Activated CD4-positive, alpha-beta T cell treated with anti-CD3 and anti-CD28 coated beads, Interleukin-2, amount 10 ng/mL, durations not matched to agents 24 days and 14 days (primary cell): ENCODE measurements around the gene GBF1. TPM values are rescaled to one million over a fixed set of nuclear protein-coding genes. Genes with fewer than 3 reads are reported as not detected.

Source experiments
- DNase-seq: peaks from one replicate; pipeline ENCODE4 v3.0.0; 2022
- H3K27ac Mint-ChIP-seq: one replicate; pipeline ENCODE4 v1.8.0; 2022; ENCODE audit warnings: mild to moderate bottlenecking, mixed read lengths
- H3K27me3 Mint-ChIP-seq: one replicate; pipeline ENCODE4 v1.8.0; 2022; ENCODE audit warnings: mixed read lengths
- H3K36me3 Mint-ChIP-seq: one replicate; pipeline ENCODE4 v1.8.0; 2022; ENCODE audit warnings: low read depth, mild to moderate bottlenecking, mixed read lengths
- H3K4me1 Mint-ChIP-seq: one replicate; pipeline ENCODE4 v1.8.0; 2021; ENCODE audit warnings: mixed read lengths
- H3K4me3 Mint-ChIP-seq: one replicate; pipeline ENCODE4 v1.8.0; 2022; ENCODE audit warnings: mild to moderate bottlenecking, moderate library complexity, mixed read lengths
- H3K9me3 Mint-ChIP-seq: one replicate; pipeline ENCODE4 v1.8.0; 2021; ENCODE audit warnings: mixed read lengths
- intact Hi-C: fragments of 100-400 bp; cut with micrococcal nuclease; formaldehyde crosslinking; loops from one replicate; pipeline ENCODE4 v1.15.1; 2023
- total RNA-seq: library from RNA; stranded (reverse); gene quantifications from 2 replicates; pipeline ENCODE4 v1.2.3, GENCODE V29; 2022

The GBF1 gene
- total RNA-seq, 1 donor from 2014 or later = 47.7 TPM

DNA sequence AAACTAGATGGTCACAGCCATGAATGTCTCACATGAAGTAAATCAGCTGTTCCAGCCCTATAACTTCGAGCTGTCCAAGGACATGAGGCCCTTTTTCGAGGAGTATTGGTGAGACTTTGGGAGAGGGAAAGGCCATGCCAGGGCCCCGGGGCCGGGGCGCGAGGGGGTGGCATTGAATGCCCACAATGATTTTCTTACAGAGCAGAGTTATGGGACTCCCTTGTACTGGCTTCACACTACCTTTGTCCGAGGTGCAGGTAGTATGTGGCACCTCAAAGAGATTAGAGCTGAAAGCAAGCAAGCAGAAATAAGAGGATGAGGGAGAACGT is 18.8 kb upstream of the GBF1 start:
- Mint-ChIP-seq H3K27ac (no peak overlapping the region), H3K9me3 (no peaks in the 10 kb centered on the region), H3K4me3 (peak overlapping the region; percentile 56), H3K36me3 (no peaks in the 10 kb centered on the region), H3K27me3 (peaks cover 55% of the 10 kb centered on the region), H3K4me1 (peaks cover 19% of the 10 kb centered on the region)
- DNase-seq = no peak
- intact Hi-C loops = loop anchor here (5.0 kb wide), 2 partner anchors 39 to 356 kb away; no protein-coding TSS in a partner anchor

DNA sequence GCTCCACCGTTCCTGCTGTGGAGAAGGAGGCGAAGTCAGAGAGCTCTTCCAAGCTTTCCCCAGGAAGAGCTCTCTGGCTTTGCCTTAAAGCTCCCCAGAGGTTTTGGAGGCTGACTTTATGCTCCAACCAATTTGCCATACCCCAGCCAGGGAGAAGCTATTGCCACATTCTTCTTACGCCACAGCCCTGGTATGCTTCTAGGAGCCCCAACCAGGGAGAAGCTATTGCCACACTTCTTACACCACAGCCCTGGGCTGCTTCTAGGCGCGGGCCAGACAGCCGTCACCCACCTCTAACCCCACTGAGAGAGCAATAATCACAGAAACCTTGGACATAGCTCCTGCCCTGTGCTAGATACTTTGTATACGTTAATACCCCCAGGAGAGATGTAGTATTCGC is 18.3 kb upstream of the GBF1 start:
- Mint-ChIP-seq H3K36me3 (no peaks in the 10 kb centered on the region), H3K4me1 (peaks cover 20% of the 10 kb centered on the region), H3K4me3 (no peak overlapping the region), H3K27ac (no peak overlapping the region), H3K9me3 (no peaks in the 10 kb centered on the region), H3K27me3 (peaks cover 57% of the 10 kb centered on the region)
- intact Hi-C loops = loop anchor here (5.0 kb wide), 2 partner anchors 40 to 355 kb away; no protein-coding TSS in a partner anchor
- DNase-seq = no peak

DNA sequence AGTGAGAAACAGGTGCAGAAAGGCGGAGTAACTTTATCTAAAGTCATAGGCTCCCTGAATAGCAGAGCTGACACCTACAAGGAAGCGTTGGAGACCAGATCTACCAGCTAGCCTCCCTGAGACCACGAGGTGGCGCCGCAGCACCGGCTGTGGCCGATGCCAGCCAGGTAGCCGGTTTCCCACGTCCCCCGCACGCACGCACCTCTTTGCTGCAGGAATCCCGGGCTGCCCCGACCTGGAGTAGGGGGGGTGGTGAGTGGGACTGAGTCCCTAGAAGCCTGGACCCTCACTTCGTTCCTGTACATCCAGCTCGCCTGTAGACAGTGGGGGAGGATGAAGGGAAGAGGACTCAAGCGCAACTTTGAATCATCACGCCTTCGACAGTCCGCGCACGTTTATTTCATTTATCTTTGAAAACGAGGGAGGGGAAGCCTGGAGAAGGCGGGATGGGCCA is 15.5 kb upstream of the GBF1 start:
- Mint-ChIP-seq H3K27ac (peak overlapping the region; percentile 38), H3K9me3 (no peaks in the 10 kb centered on the region)

DNA sequence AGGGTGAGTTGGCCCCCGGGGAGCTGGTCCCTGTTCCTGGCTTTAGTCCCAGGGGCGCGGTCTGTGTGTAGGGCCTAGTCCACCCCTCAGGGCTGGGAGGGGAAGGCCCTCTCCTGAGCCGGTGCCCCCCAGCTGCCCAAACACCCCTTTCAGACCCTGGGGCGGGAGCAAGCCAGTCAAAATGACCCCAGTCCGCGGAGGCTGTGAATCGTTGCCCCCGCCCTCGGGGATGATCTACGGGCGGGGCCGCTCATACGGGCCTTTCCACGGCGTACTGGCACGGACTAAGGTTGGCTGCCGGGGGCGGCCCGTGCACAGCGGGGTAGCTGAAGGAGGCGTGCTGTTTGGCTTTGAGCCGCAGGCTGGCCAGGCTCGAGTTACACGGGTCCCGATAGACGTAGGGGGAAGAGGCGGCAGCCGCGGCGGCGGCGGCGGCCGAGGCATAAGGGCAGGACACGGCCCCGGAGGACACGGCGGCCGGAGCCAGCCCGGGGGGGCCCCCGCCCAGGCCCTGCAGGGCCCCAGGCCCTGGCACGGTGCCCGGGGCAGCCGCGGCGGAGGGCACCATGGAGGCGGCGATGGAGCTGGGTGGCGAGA is 15.0 kb upstream of the GBF1 start:
- Mint-ChIP-seq H3K4me1 (peaks cover 20% of the 10 kb centered on the region), H3K27me3 (peaks cover 59% of the 10 kb centered on the region), H3K9me3 (no peaks in the 10 kb centered on the region), H3K27ac (no peak overlapping the region), H3K4me3 (peak overlapping the region; percentile 81), H3K36me3 (no peaks in the 10 kb centered on the region)
- DNase-seq = peak; percentile 77
- intact Hi-C loops = loop anchor here (1.0 to 5.0 kb wide), 3 partner anchors 52 to 249 kb away; no protein-coding TSS in a partner anchor

More for the DNA sequence above, 15.5 kb upstream of the GBF1 start:
- Mint-ChIP-seq H3K4me3 (peak overlapping the region; percentile 81), H3K27me3 (peaks cover 57% of the 10 kb centered on the region), H3K4me1 (peaks cover 20% of the 10 kb centered on the region), H3K36me3 (no peaks in the 10 kb centered on the region)
- intact Hi-C loops = loop anchor here (1.0 to 5.0 kb wide), 9 partner anchors 15 to 352 kb away; partner anchors contain the start of gene GBF1
- peak; percentile 96 for DNase-seq

DNA sequence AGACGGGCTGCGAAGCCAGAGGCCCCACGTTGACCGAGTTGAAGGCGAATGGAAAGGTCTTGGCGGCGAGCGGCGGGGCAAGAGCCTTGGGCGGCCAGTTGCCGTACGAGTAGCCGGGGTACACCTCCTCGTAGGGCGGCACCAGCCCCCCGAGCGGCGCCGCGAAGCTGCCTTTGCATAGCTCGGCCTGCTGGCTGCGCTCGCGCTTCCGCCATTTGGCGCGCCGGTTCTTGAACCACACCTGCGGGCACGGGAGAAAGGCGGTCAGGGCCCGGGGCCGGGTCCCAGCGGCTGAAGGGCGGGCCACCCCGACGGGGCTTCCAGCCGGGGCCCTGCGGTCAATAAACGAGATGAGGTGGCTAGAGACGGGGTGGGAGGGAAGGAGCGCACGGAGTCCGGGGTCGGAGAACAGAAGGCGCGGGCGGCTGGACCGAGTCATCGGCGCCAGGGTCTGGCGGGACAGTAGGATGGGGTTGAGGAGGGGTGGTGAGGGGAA is 14.4 kb upstream of the GBF1 start:
- peaks cover 16% of the 10 kb centered on the region for H3K4me1 Mint-ChIP-seq
- H3K4me3 Mint-ChIP-seq = peak overlapping the region; percentile 81
- peak; percentile 87 for DNase-seq
- peaks cover 64% of the 10 kb centered on the region for H3K27me3 Mint-ChIP-seq
- no peaks in the 10 kb centered on the region for H3K9me3 Mint-ChIP-seq
- no peaks in the 10 kb centered on the region for H3K36me3 Mint-ChIP-seq
- H3K27ac Mint-ChIP-seq = peak overlapping the region; percentile 27
- intact Hi-C loops = loop anchor here (1.0 to 5.0 kb wide), 5 partner anchors 10 to 248 kb away; partner anchors contain the start of gene PITX3

DNA sequence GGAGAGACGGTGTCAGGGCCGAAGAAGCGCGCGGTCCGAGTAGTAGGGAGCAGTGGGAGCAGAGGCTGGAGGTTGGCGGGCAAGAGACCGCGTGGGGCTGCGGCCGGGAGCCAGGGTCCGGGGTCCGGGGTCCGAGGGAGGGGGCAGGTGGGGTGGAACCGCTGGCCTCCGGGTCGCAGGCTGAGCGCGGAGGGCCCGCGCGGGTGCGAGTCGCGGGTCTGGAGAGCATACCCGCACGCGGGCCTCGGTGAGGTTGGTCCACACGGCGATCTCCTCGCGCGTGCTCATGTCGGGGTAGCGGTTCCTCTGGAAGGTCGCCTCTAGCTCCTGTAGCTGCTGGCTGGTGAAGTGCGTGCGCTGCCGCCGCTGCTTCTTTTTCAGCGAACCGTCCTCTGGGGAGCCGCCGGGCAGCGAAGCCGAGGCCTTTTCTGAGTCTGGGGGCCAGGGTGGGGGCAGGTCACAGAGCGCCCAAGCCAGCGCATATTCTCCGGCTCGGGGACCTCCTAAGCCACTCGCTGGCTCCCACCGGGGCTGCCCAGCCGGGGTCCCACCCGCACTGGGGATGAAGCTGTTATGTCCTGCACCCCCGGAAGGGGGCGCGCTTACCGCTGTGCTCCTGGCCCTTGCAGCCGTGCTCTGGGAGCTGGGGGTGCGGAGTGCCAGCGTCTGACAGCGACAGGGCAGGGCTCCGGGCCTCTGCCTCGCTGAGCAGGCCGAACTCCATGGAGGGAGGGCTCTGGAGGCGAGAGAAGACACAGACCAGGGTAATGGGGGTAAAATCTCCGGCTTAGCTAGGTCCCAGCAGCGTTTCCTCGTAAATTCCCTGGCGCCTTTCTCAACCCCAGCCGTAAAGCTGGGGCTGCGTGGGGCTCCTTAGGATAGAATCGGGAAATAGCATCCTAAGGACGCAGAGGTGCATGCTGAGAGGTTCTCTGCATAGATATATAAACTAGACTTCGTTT is 13.7 kb upstream of the GBF1 start:
- intact Hi-C loops = loop anchor here (1.0 to 5.0 kb wide), 3 partner anchors 10 to 116 kb away; partner anchors contain the start of gene PITX3
- Mint-ChIP-seq H3K4me3 (peak overlapping the region; percentile 81), H3K4me1 (peaks cover 10% of the 10 kb centered on the region), H3K36me3 (no peaks in the 10 kb centered on the region), H3K9me3 (no peaks in the 10 kb centered on the region), H3K27ac (peak overlapping the region; percentile 51), H3K27me3 (peaks cover 70% of the 10 kb centered on the region)
- DNase-seq = peak; percentile 94

DNA sequence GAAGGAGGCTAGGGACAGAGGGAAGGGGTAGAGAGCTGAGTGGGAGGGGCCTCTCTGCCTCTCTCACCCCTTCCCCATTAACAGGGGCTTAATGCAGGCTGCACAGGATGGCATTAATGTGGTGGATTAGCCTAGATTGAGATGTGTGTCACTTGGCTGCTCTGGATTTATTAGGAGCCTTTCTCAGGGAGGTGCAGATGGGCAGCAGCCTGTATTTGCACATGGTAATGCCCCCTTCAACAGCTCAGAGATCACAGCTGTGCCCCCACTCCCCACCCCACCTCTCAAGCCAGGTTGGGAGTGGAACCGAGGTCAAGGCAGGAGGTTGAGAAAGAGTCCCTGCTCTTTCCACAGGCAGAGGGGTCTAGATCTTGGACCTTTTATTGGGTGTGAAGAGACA is 11.3 kb upstream of the GBF1 start:
- H3K36me3 Mint-ChIP-seq = no peaks in the 10 kb centered on the region
- H3K27me3 Mint-ChIP-seq = peaks cover 65% of the 10 kb centered on the region
- no peak overlapping the region for H3K4me3 Mint-ChIP-seq
- DNase-seq = no peak
- intact Hi-C loops = loop anchor here (5.0 kb wide), 1 partner anchor 48 kb away; no protein-coding TSS in a partner anchor
- H3K27ac Mint-ChIP-seq = no peak overlapping the region
- peaks cover 6% of the 10 kb centered on the region for H3K4me1 Mint-ChIP-seq
- H3K9me3 Mint-ChIP-seq = no peaks in the 10 kb centered on the region

DNA sequence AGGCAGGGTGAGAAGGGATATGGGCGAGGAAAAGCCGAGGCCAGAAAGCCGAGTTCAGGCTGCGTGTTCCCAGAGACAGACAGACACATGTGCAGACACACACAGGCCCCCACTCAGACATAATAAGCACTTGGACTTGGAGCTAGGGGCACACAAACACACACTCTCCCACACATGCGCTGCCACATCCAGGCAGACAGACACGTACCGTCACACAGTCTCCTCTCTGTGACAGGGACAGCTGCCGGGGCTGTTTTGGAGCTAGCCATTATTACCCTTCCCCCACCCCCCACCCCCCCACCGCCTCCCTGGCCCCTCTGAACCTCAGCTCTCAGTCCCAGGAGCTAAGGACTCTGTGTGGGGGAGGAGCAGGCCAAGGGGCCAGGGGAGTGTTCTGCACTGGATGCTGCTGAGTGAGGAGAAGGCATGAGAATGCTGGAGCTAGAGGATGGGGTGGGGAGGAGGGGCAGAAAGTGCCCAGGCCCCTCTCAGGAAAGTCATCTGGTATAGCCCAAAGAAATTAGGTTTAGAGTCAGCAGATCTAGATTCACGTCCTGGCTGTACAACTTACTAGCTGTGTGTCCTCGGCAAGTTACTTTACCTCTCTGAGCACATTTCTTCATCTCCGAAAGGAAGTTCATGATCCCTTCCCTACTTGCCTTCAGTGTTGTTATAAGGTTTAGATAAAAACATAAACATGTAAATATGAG is 10.3 kb upstream of the GBF1 start:
- peaks cover 4% of the 10 kb centered on the region for H3K4me1 Mint-ChIP-seq
- peaks cover 69% of the 10 kb centered on the region for H3K27me3 Mint-ChIP-seq
- H3K36me3 Mint-ChIP-seq = no peaks in the 10 kb centered on the region
- H3K27ac Mint-ChIP-seq = no peak overlapping the region
- no peaks in the 10 kb centered on the region for H3K9me3 Mint-ChIP-seq
- no peak overlapping the region for H3K4me3 Mint-ChIP-seq
- DNase-seq = no peak
- intact Hi-C loops = loop anchor here (5.0 kb wide), 1 partner anchor 47 kb away; no protein-coding TSS in a partner anchor

DNA sequence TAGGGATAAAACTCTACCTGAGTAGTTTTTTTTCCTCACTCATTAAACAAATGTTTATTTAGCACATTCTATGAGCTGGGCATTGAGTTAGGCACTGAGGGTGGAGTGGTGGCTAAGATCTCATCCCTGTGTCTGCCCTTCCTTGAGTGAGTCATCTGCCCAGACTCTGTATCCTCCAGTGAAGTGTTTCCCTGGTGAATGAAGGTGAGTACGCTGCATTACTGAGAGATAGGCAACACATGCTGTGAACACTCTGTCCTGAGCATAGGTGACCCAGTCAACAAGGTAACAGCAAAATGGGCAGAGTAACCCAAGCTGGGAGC is 9.8 kb upstream of the GBF1 start:
- H3K4me1 Mint-ChIP-seq = peaks cover 5% of the 10 kb centered on the region
- DNase-seq = no peak
- H3K36me3 Mint-ChIP-seq = no peaks in the 10 kb centered on the region
- no peaks in the 10 kb centered on the region for H3K9me3 Mint-ChIP-seq
- peaks cover 71% of the 10 kb centered on the region for H3K27me3 Mint-ChIP-seq
- intact Hi-C loops = no loop called here
- H3K27ac Mint-ChIP-seq = no peak overlapping the region
- no peak overlapping the region for H3K4me3 Mint-ChIP-seq

DNA sequence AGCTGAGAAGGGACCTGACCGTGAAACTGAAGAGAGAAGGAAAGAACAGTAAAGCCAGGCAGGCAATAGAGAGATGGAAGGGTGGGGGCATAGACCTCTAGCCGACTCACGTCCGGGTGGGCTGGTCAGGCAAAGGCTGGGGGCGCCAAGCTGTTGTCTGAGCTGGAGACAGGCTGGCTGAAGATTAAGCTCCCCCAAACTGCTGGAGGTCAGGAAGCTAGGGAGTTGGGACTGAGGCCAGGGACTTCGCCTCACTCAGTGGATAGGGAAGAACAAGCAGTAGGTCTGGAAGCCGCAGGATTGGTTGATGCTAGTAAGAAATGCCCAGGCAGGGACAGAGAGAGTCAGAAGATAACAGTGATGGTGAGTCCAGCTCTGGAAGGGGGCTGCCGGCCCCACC is 9.3 kb upstream of the GBF1 start:
- no peak for DNase-seq
- intact Hi-C loops = no loop called here
- Mint-ChIP-seq H3K27me3 (peaks cover 72% of the 10 kb centered on the region), H3K9me3 (no peaks in the 10 kb centered on the region), H3K4me3 (no peak overlapping the region), H3K4me1 (peaks cover 6% of the 10 kb centered on the region), H3K27ac (no peak overlapping the region), H3K36me3 (no peaks in the 10 kb centered on the region)

DNA sequence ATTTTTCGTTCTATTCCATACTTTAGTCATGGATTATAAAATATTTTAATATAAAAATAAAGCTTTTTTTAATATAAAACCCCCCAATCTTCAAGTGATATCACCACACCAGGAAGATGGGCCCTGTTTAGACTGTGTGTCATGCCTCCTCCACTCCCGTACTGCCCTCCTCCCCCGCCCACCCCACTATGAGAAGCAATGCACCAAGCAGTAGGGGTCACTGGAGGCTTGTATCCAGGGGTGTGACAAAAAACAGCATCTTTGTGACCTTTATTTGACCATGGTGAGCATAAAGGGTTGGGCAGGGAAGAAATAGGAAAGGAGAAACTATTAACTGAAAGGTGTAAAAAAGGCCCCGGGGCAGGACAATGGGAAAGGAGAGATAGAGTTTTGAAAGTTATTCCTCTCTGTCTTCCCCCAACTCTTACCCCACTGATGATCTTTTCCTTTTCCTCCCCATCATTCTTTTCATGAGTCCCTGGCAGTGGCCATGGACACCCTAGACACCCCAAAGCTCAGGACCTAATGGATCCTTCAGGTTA is 7.5 kb upstream of the GBF1 start:
- Mint-ChIP-seq H3K4me1 (peaks cover 10% of the 10 kb centered on the region), H3K36me3 (no peaks in the 10 kb centered on the region), H3K9me3 (no peaks in the 10 kb centered on the region), H3K27me3 (peaks cover 72% of the 10 kb centered on the region), H3K27ac (no peak overlapping the region), H3K4me3 (no peak overlapping the region)
- intact Hi-C loops = no loop called here
- no peak for DNase-seq

DNA sequence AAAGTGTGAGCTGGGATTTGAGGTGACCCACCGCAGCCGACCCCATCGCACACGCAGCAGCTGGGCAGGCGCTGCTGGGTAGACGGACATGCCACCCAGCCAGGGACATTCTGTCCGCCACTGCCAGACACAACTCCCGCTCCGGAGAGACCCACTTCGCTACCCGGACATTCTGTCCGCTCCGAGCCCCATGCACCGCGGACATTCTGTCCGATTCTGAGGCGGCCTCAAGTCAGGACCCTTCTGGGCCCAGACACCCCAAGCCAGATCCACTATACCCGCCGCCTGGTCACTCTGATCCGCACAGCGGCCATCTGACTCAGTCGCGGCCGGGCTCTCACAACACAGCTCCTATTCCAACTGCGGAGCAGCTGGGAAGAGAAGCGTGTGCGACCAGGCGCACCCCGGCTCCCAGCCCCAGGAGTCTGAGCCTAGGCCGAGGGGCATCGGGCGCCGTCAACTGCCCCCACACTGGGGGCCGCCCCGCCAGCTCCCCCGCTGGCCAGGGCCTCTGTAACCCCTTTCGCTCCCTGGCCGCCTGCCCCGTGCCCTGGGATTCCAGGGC is 4.8 kb upstream of the GBF1 start:
- intact Hi-C loops = loop anchor here (1.0 to 2.0 kb wide), 2 partner anchors 9 to 262 kb away; partner anchors contain the start of genes ACTR1A and SUFU
- no peak overlapping the region for H3K27ac Mint-ChIP-seq
- peaks cover 15% of the 10 kb centered on the region for H3K4me1 Mint-ChIP-seq
- peaks cover under 1% of the 10 kb centered on the region for H3K36me3 Mint-ChIP-seq
- no peak for DNase-seq
- no peaks in the 10 kb centered on the region for H3K9me3 Mint-ChIP-seq
- peak overlapping the region; percentile 86 for H3K4me3 Mint-ChIP-seq
- peaks cover 56% of the 10 kb centered on the region for H3K27me3 Mint-ChIP-seq

DNA sequence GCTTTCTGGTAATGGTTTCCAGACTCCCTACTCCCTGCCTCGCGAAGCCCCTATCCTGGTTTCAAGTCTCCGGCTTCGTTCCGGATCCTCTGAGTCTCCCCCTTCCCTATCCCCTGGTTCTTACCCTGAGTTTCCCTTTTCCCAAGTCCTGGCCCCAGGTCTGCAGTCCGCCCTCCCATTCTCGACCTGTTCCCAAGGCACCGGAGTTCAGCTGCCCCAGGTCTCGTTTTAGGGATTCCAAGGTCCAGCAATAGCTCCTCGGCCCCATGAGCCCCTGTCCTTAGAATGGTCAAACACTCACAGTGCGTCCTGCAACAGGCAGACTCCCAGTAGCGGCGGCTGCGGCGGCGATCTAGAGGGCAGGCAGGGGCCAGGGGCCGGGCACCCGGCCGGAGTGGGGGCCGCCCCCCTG is 4.3 kb upstream of the GBF1 start:
- H3K27me3 Mint-ChIP-seq = peaks cover 51% of the 10 kb centered on the region
- no peak overlapping the region for H3K27ac Mint-ChIP-seq
- peaks cover 15% of the 10 kb centered on the region for H3K4me1 Mint-ChIP-seq
- no peaks in the 10 kb centered on the region for H3K9me3 Mint-ChIP-seq
- DNase-seq = no peak
- H3K4me3 Mint-ChIP-seq = peak overlapping the region; percentile 86
- H3K36me3 Mint-ChIP-seq = peaks cover 2% of the 10 kb centered on the region
- intact Hi-C loops = loop anchor here (1.0 to 2.0 kb wide), 2 partner anchors 10 to 262 kb away; partner anchors contain the start of genes ACTR1A and SUFU
